Skeletal muscle satellite cell (primary cell): Measurements from ENCODE around the gene LGI2.
"Not testable (repeated sequence)": the region's sequence is repeated elsewhere in the genome, so short reads cannot be mapped to it uniquely, and the experiment has no call there.

ENCODE experiments used
- H3K27me3 ChIP-seq: 2 replicates; pipeline ENCODE4 v1.7.0; 2013; ENCODE audit warnings: low read length; ENCODE audit not compliant: control insufficient read depth, insufficient read depth
- H3K36me3 ChIP-seq: 2 replicates; pipeline ENCODE4 v1.7.0; 2013; ENCODE audit warnings: mild to moderate bottlenecking, control low read depth, low read length; ENCODE audit not compliant: insufficient read depth
- H3K4me1 ChIP-seq: 2 replicates; pipeline ENCODE4 v1.7.0; 2013; ENCODE audit warnings: low read length; ENCODE audit not compliant: control insufficient read depth, insufficient read depth
- H3K4me2 ChIP-seq: 2 replicates; pipeline ENCODE4 v1.7.0; 2013; ENCODE audit warnings: mild to moderate bottlenecking, low read length
- H3K4me3 ChIP-seq: 2 replicates; pipeline ENCODE4 v1.7.0; 2013; ENCODE audit warnings: low read length
- H3K9ac ChIP-seq: 2 replicates; pipeline ENCODE4 v1.7.0; 2013; ENCODE audit warnings: mild to moderate bottlenecking, low read depth, low read length, moderate library complexity
- H3K9me3 ChIP-seq: replicated peaks from 2 replicates; pipeline ENCODE4 v1.7.0; 2013; ENCODE audit warnings: mild to moderate bottlenecking, control low read depth, low read length

The LGI2 gene

GRCh38 chr4:25063116-25063515 is 32.4 kb upstream of the LGI2 start:
- H3K36me3 ChIP-seq = no peaks in the 10 kb centered on the region
- H3K4me1 ChIP-seq = no peaks in the 10 kb centered on the region
- H3K9me3 ChIP-seq = no peaks in the 10 kb centered on the region
- H3K27me3 ChIP-seq = no peaks in the 10 kb centered on the region
- H3K4me3 ChIP-seq = no peak overlapping the region
- no peak overlapping the region for H3K9ac ChIP-seq
- no peak overlapping the region for H3K4me2 ChIP-seq

- no peaks in the 10 kb centered on the region for H3K36me3 ChIP-seq
- no peak overlapping the region for H3K4me2 ChIP-seq
- peaks cover 1% of the 10 kb centered on the region for H3K27me3 ChIP-seq
- no peak overlapping the region for H3K9ac ChIP-seq
- H3K4me1 ChIP-seq = no peaks in the 10 kb centered on the region
- no peak overlapping the region for H3K4me3 ChIP-seq
- H3K9me3 ChIP-seq = no peaks in the 10 kb centered on the region
These were observed 31.4 kb upstream of the LGI2 start for GRCh38 chr4:25062098-25062497.

- Histone ChIP-seq H3K4me2 (no peak overlapping the region), H3K9ac (no peak overlapping the region), H3K9me3 (no peaks in the 10 kb centered on the region), H3K4me1 (no peaks in the 10 kb centered on the region), H3K27me3 (peaks cover 3% of the 10 kb centered on the region), H3K36me3 (no peaks in the 10 kb centered on the region), H3K4me3 (no peak overlapping the region)
These were observed 30.9 kb upstream of the LGI2 start for GRCh38 chr4:25061602-25062001.

- H3K4me3 ChIP-seq = no peak overlapping the region
- H3K36me3 ChIP-seq = no peaks in the 10 kb centered on the region
- H3K9ac ChIP-seq = no peak overlapping the region
- H3K27me3 ChIP-seq = peaks cover 3% of the 10 kb centered on the region
- no peaks in the 10 kb centered on the region for H3K9me3 ChIP-seq
- H3K4me2 ChIP-seq = no peak overlapping the region
- no peaks in the 10 kb centered on the region for H3K4me1 ChIP-seq
These were observed 30.2 kb upstream of the LGI2 start for GRCh38 chr4:25060963-25061340.

- Histone ChIP-seq H3K9me3 (no peaks in the 10 kb centered on the region), H3K36me3 (no peaks in the 10 kb centered on the region), H3K4me3 (no peak overlapping the region), H3K27me3 (peaks cover 3% of the 10 kb centered on the region), H3K4me2 (no peak overlapping the region), H3K4me1 (no peaks in the 10 kb centered on the region), H3K9ac (no peak overlapping the region)
These were observed 29.7 kb upstream of the LGI2 start for GRCh38 chr4:25060241-25060962.

GRCh38 chr4:25059791-25060190 is 29.0 kb upstream of the LGI2 start:
- H3K9me3 ChIP-seq = no peaks in the 10 kb centered on the region
- no peak overlapping the region for H3K4me3 ChIP-seq
- H3K9ac ChIP-seq = no peak overlapping the region
- H3K27me3 ChIP-seq = peaks cover 3% of the 10 kb centered on the region
- no peaks in the 10 kb centered on the region for H3K36me3 ChIP-seq
- no peak overlapping the region for H3K4me2 ChIP-seq
- H3K4me1 ChIP-seq = no peaks in the 10 kb centered on the region

GRCh38 chr4:25058796-25059195 is 28.1 kb upstream of the LGI2 start:
- Histone ChIP-seq H3K4me2 (no peak overlapping the region), H3K4me1 (no peaks in the 10 kb centered on the region), H3K9ac (no peak overlapping the region), H3K4me3 (no peak overlapping the region), H3K9me3 (no peaks in the 10 kb centered on the region), H3K36me3 (no peaks in the 10 kb centered on the region), H3K27me3 (peaks cover 3% of the 10 kb centered on the region)

- Histone ChIP-seq H3K27me3 (peaks cover 3% of the 10 kb centered on the region), H3K9me3 (no peaks in the 10 kb centered on the region), H3K4me3 (no peak overlapping the region), H3K9ac (no peak overlapping the region), H3K4me1 (no peaks in the 10 kb centered on the region), H3K36me3 (no peaks in the 10 kb centered on the region), H3K4me2 (no peak overlapping the region)
These were observed 26.6 kb upstream of the LGI2 start for GRCh38 chr4:25057299-25057698.

- H3K4me1 ChIP-seq, H3K9me3 ChIP-seq, H3K4me2 ChIP-seq, H3K9ac ChIP-seq, H3K4me3 ChIP-seq, H3K27me3 ChIP-seq, H3K36me3 ChIP-seq: not testable (repeated sequence)
These were observed 21.3 kb upstream of the LGI2 start for GRCh38 chr4:25052037-25052436.

GRCh38 chr4:25051534-25051933 is 20.8 kb upstream of the LGI2 start:
- H3K9me3 ChIP-seq = no peaks in the 10 kb centered on the region
- no peaks in the 10 kb centered on the region for H3K36me3 ChIP-seq
- no peaks in the 10 kb centered on the region for H3K4me1 ChIP-seq
- no peak overlapping the region for H3K9ac ChIP-seq
- peaks cover 3% of the 10 kb centered on the region for H3K27me3 ChIP-seq
- H3K4me3 ChIP-seq = no peak overlapping the region
- H3K4me2 ChIP-seq = no peak overlapping the region

- H3K9ac ChIP-seq = no peak overlapping the region
- no peaks in the 10 kb centered on the region for H3K4me1 ChIP-seq
- no peak overlapping the region for H3K4me2 ChIP-seq
- H3K9me3 ChIP-seq = no peaks in the 10 kb centered on the region
- H3K27me3 ChIP-seq = peaks cover 3% of the 10 kb centered on the region
- no peaks in the 10 kb centered on the region for H3K36me3 ChIP-seq
- no peak overlapping the region for H3K4me3 ChIP-seq
These were observed 19.8 kb upstream of the LGI2 start for GRCh38 chr4:25050370-25051078.

- Histone ChIP-seq H3K36me3 (no peaks in the 10 kb centered on the region), H3K9ac (no peak overlapping the region), H3K9me3 (no peaks in the 10 kb centered on the region), H3K4me1 (no peaks in the 10 kb centered on the region), H3K27me3 (peaks cover 29% of the 10 kb centered on the region), H3K4me2 (no peak overlapping the region), H3K4me3 (no peak overlapping the region)
These were observed 12.8 kb upstream of the LGI2 start for GRCh38 chr4:25043548-25043947.
